Neural cell (in vitro differentiated cells): ENCODE measurements around the gene PCDH15. TPM values are rescaled to one million over a fixed set of nuclear protein-coding genes. Genes with fewer than 3 reads are reported as not detected.
"Not testable (repeated sequence)": the region's sequence is repeated elsewhere in the genome, so short reads cannot be mapped to it uniquely, and the experiment has no call there.

ENCODE experiments used
- H2AFZ ChIP-seq: fragments of 200-600, 300-800 bp; sonication (generic), shearing (Covaris generic); 2 replicates; pipeline ENCODE4 v1.6.0; 2014; ENCODE audit warnings: low read depth, mild to moderate bottlenecking, antibody characterized with exemption, low read length, moderate library complexity
- H3F3A ChIP-seq: fragments of 200-600 bp; shearing (Covaris generic); 2 replicates; pipeline ENCODE4 v1.6.1; 2016; ENCODE audit warnings: mild to moderate bottlenecking, moderate library complexity, mixed read lengths, antibody characterized with exemption, low read length; ENCODE audit not compliant: insufficient read depth, poor library complexity, severe bottlenecking
- H3K27ac ChIP-seq: fragments of 200-600, 300-800 bp; sonication (generic), shearing (Covaris generic); 2 replicates; pipeline ENCODE4 v1.5.1; 2014; ENCODE audit warnings: mild to moderate bottlenecking, low read length, moderate library complexity
- H3K27me3 ChIP-seq: fragments of 300-800, 200-600 bp; sonication (generic), shearing (Covaris generic); 2 replicates; pipeline ENCODE4 v1.6.0; 2014; ENCODE audit warnings: mild to moderate bottlenecking, low read depth, low read length, moderate library complexity; ENCODE audit not compliant: insufficient read depth
- H3K36me3 ChIP-seq: fragments of 300-800, 200-600 bp; sonication (generic), shearing (Covaris generic); 2 replicates; pipeline ENCODE4 v1.5.1; 2014; ENCODE audit warnings: mild to moderate bottlenecking, antibody characterized with exemption, low read length, moderate library complexity; ENCODE audit not compliant: insufficient read depth
- H3K4me2 ChIP-seq: fragments of 300-800, 200-600 bp; sonication (generic), shearing (Covaris generic); 2 replicates; pipeline ENCODE4 v1.6.0; 2014; ENCODE audit warnings: mild to moderate bottlenecking, low read length
- H3K4me3 ChIP-seq: fragments of 300-800, 200-600 bp; sonication (generic), shearing (Covaris generic); 2 replicates; pipeline ENCODE4 v1.5.1; 2014; ENCODE audit warnings: mild to moderate bottlenecking, low read length, moderate library complexity
- H3K79me2 ChIP-seq: fragments of 200-600 bp; shearing (Covaris generic); replicated peaks from 2 replicates; pipeline ENCODE4 v1.6.0; 2014; ENCODE audit warnings: mild to moderate bottlenecking, low read length, moderate library complexity; ENCODE audit not compliant: insufficient read depth
- H3K9ac ChIP-seq: fragments of 300-800, 200-600 bp; sonication (generic), shearing (Covaris generic); 2 replicates; pipeline ENCODE4 v1.6.1; 2016; ENCODE audit warnings: mild to moderate bottlenecking, low read length, mixed read lengths
- H3K9me2 ChIP-seq: fragments of 200-600 bp; shearing (Covaris generic); 2 replicates; pipeline ENCODE4 v1.6.1; 2016; ENCODE audit warnings: mild to moderate bottlenecking, low read length, mixed read lengths; ENCODE audit not compliant: insufficient read depth
- H3K9me3 ChIP-seq: fragments of 200-600, 300-800 bp; sonication (generic), shearing (Covaris generic); 2 replicates; pipeline ENCODE4 v1.6.1; 2016; ENCODE audit warnings: mild to moderate bottlenecking, mixed run types, low read length, moderate library complexity, mixed read lengths
- H4K20me1 ChIP-seq: fragments of 200-600 bp; shearing (Covaris generic); 2 replicates; pipeline ENCODE4 v1.6.1; 2016; ENCODE audit warnings: mild to moderate bottlenecking, mixed run types; ENCODE audit not compliant: insufficient read depth
- EP300 ChIP-seq: fragments of 450-650 bp; conservative IDR thresholded peaks from 2 replicates; pipeline ENCODE4 v1.6.1; 2014; ENCODE audit warnings: antibody characterized with exemption, mild to moderate bottlenecking, moderate library complexity; ENCODE audit not compliant: poor library complexity, severe bottlenecking
- EZH2 ChIP-seq: fragments of 200-600, 300-800 bp; shearing (Covaris generic), sonication (generic); IDR thresholded peaks from 2 replicates; pipeline ENCODE4 v1.6.1; 2014; ENCODE audit warnings: antibody characterized with exemption, low read length, borderline replicate concordance, mild to moderate bottlenecking; ENCODE audit not compliant: insufficient read depth, poor library complexity, severe bottlenecking
- MXI1 ChIP-seq: fragments of 450-650 bp; conservative IDR thresholded peaks from 2 replicates; pipeline ENCODE4 v1.6.1; 2014; ENCODE audit warnings: antibody characterized with exemption, mild to moderate bottlenecking; ENCODE audit not compliant: poor library complexity, severe bottlenecking
- POLR2AphosphoS5 ChIP-seq: IDR thresholded peaks from 2 replicates; pipeline ENCODE4 v1.6.1; 2012
- RAD21 ChIP-seq: fragments of 450-650 bp; conservative IDR thresholded peaks from 2 replicates; pipeline ENCODE4 v1.6.1; 2014; ENCODE audit warnings: antibody characterized with exemption, mild to moderate bottlenecking, moderate library complexity
- SMC3 ChIP-seq: fragments of 450-650 bp; conservative IDR thresholded peaks from 2 replicates; pipeline ENCODE4 v1.6.1; 2014; ENCODE audit warnings: antibody characterized with exemption, mild to moderate bottlenecking, moderate library complexity; ENCODE audit not compliant: poor library complexity
- TAF1 ChIP-seq: IDR thresholded peaks from 2 replicates; pipeline ENCODE4 v1.6.1; 2012; ENCODE audit warnings: low read depth
- polyA plus RNA-seq: library from polyadenylated mRNA; depleted of rRNA; stranded (reverse); fragments of >200 nt; gene quantifications from 2 replicates; pipeline ENCODE4 v1.2.3, GENCODE V29; 2014
- TF ChIP-seq, protein P1 (sequence below): IDR thresholded peaks from 2 replicates; pipeline ENCODE4 v1.6.1; 2012; ENCODE audit warnings: borderline replicate concordance
- TF ChIP-seq, protein P2 (sequence below): fragments of 450-650 bp; IDR thresholded peaks from 2 replicates; pipeline ENCODE4 v1.5.1; 2014; ENCODE audit warnings: antibody characterized with exemption, mild to moderate bottlenecking, moderate library complexity; ENCODE audit not compliant: poor library complexity, severe bottlenecking

The PCDH15 gene
- polyA plus RNA-seq, 1 donor from 2014 or later = 1.2 TPM

DNA sequence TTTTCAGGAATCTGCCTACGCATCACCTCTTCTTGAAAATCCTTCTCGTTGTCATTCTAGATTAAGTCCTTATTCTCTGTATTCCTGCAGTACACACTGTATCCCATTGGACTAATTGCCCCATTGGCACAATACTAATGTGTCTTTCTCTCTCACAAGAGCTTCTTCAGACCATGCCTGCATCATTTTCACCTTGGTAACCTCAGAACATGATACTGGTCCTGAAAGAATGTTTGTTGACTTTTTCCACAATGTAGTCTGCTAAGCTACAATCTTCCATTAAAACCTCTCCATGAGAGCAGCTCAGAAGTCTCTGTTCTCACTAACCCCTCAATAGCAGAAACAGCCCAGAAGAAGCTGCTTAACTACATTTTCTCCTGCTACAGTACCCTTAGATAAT, 270.7 kb downstream of the PCDH15 start:
- Histone ChIP-seq H3K9ac (no peak overlapping the region), H3K9me3 (no peaks in the 10 kb centered on the region), H3K27me3 (no peaks in the 10 kb centered on the region), H4K20me1 (no peaks in the 10 kb centered on the region), H3F3A (no peaks in the 10 kb centered on the region), H3K9me2 (no peaks in the 10 kb centered on the region), H2AFZ (no peak overlapping the region), H3K36me3 (no peaks in the 10 kb centered on the region), H3K27ac (no peak overlapping the region), H3K4me3 (no peak overlapping the region), H3K79me2 (no peaks in the 10 kb centered on the region), H3K4me2 (no peak overlapping the region)
- no peak for TF ChIP-seq POLR2AphosphoS5
- TF ChIP-seq EP300 = no peak
- no peak for TF ChIP-seq SMC3
- TF ChIP-seq MXI1 = no peak
- TF ChIP-seq, protein P1, sequence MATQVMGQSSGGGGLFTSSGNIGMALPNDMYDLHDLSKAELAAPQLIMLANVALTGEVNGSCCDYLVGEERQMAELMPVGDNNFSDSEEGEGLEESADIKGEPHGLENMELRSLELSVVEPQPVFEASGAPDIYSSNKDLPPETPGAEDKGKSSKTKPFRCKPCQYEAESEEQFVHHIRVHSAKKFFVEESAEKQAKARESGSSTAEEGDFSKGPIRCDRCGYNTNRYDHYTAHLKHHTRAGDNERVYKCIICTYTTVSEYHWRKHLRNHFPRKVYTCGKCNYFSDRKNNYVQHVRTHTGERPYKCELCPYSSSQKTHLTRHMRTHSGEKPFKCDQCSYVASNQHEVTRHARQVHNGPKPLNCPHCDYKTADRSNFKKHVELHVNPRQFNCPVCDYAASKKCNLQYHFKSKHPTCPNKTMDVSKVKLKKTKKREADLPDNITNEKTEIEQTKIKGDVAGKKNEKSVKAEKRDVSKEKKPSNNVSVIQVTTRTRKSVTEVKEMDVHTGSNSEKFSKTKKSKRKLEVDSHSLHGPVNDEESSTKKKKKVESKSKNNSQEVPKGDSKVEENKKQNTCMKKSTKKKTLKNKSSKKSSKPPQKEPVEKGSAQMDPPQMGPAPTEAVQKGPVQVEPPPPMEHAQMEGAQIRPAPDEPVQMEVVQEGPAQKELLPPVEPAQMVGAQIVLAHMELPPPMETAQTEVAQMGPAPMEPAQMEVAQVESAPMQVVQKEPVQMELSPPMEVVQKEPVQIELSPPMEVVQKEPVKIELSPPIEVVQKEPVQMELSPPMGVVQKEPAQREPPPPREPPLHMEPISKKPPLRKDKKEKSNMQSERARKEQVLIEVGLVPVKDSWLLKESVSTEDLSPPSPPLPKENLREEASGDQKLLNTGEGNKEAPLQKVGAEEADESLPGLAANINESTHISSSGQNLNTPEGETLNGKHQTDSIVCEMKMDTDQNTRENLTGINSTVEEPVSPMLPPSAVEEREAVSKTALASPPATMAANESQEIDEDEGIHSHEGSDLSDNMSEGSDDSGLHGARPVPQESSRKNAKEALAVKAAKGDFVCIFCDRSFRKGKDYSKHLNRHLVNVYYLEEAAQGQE = no peak
- no peak for TF ChIP-seq RAD21
- no peak for TF ChIP-seq EZH2
- TF ChIP-seq TAF1 = no peak

DNA sequence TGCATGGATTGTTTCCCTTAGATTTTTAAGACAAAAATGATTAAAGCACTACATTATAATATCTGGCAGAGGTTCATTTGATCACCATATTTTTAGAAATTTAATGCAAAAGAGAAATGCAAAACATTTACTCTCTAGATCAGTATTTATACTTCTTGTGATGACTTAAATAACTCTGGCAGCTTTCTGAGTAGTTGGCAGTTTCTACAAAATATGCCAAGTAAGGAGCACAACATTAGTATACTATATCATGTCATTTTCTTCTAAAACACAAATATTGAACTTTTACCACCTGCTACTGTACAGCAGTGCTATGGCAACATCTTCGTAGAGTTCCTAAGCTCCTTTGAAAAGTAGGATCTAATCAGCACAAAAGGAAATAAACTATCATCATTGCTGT, 275.2 kb downstream of the PCDH15 start:
- Histone ChIP-seq H3K79me2 (no peaks in the 10 kb centered on the region), H3K9me2 (no peaks in the 10 kb centered on the region), H3K9ac (no peak overlapping the region), H3K27me3 (no peaks in the 10 kb centered on the region), H3K9me3 (no peaks in the 10 kb centered on the region), H3K4me3 (no peak overlapping the region), H2AFZ (no peak overlapping the region), H4K20me1 (no peaks in the 10 kb centered on the region), H3K4me2 (no peak overlapping the region), H3F3A (no peaks in the 10 kb centered on the region), H3K27ac (no peak overlapping the region), H3K36me3 (no peaks in the 10 kb centered on the region)
- TF ChIP-seq MXI1 (no peak), EZH2 (no peak)
- TF ChIP-seq, protein P2, sequence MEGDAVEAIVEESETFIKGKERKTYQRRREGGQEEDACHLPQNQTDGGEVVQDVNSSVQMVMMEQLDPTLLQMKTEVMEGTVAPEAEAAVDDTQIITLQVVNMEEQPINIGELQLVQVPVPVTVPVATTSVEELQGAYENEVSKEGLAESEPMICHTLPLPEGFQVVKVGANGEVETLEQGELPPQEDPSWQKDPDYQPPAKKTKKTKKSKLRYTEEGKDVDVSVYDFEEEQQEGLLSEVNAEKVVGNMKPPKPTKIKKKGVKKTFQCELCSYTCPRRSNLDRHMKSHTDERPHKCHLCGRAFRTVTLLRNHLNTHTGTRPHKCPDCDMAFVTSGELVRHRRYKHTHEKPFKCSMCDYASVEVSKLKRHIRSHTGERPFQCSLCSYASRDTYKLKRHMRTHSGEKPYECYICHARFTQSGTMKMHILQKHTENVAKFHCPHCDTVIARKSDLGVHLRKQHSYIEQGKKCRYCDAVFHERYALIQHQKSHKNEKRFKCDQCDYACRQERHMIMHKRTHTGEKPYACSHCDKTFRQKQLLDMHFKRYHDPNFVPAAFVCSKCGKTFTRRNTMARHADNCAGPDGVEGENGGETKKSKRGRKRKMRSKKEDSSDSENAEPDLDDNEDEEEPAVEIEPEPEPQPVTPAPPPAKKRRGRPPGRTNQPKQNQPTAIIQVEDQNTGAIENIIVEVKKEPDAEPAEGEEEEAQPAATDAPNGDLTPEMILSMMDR = no peak

DNA sequence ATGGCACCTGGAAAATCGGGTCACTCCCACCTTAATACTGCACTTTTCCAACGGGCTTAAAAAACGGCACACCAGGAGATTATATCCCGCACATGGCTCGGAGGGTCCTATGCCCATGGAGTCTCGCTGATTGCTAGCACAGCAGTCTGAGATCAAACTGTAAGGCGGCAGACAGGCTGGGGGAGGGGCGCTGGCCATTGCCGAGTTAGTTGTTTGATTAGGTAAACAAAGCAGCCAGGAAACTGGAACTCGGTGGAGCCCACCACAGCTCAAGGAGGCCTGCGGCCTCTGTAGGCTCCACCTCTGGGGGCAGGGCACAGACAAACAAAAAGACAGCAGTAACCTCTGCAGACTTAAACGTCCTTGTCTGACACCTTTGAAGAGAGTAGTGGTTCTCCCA, 285.8 kb downstream of the PCDH15 start:
- not testable (repeated sequence) for H3K4me2 ChIP-seq, H3F3A ChIP-seq, H3K9me3 ChIP-seq, H3K9me2 ChIP-seq, H3K79me2 ChIP-seq, H4K20me1 ChIP-seq, H3K27ac ChIP-seq, H3K27me3 ChIP-seq, H3K36me3 ChIP-seq, H2AFZ ChIP-seq, H3K4me3 ChIP-seq, H3K9ac ChIP-seq
